COR-L47 (cell line): ENCODE measurements around the gene C16orf74.

Experiments used
- DNase-seq: peaks from one replicate; lab custom pipeline; 2025; lab: John Stamatoyannopoulos, UW

C16orf74 gene

GRCh38 chr16:85695196-85696128, 55.4 kb downstream of the C16orf74 start:
- no peak for DNase-seq

- peak; percentile 30 for DNase-seq
Observed at GRCh38 chr16:85690469-85691064, 60.3 kb downstream of the C16orf74 start.

- no peak for DNase-seq
Observed at GRCh38 chr16:85689950-85690320, 61.0 kb downstream of the C16orf74 start.

- DNase-seq = peak; percentile 79
Observed at GRCh38 chr16:85689285-85689949, 61.5 kb downstream of the C16orf74 start.

GRCh38 chr16:85688586-85689284, 62.2 kb downstream of the C16orf74 start, which contains the start of gene GINS2:
Gene GINS2, minus strand, starts transcription at chr16:85688954. Its CDS starts 56 bp downstream, at chr16:85688898.
- DNase-seq = peak; percentile 93

- peak; percentile 13 for DNase-seq
Observed at GRCh38 chr16:85687651-85688471, 63.0 kb downstream of the C16orf74 start.

GRCh38 chr16:85686912-85687591, 63.8 kb downstream of the C16orf74 start:
- peak; percentile 26 for DNase-seq

- DNase-seq = no peak
Observed at GRCh38 chr16:85685251-85685650, 65.6 kb downstream of the C16orf74 start.

GRCh38 chr16:85683363-85683762, 67.5 kb downstream of the C16orf74 start:
- DNase-seq = peak; percentile 62

- no peak for DNase-seq
Observed at GRCh38 chr16:85682516-85682915, 68.4 kb downstream of the C16orf74 start.

GRCh38 chr16:85681255-85681654, 69.6 kb downstream of the C16orf74 start:
- no peak for DNase-seq

GRCh38 chr16:85680352-85680944, 70.4 kb downstream of the C16orf74 start:
- DNase-seq = no peak

GRCh38 chr16:85679870-85680269, 71.0 kb downstream of the C16orf74 start:
- DNase-seq = no peak

- no peak for DNase-seq
Observed at GRCh38 chr16:85678821-85679220, 72.1 kb downstream of the C16orf74 start.

- no peak for DNase-seq
Observed at GRCh38 chr16:85678016-85678415, 72.9 kb downstream of the C16orf74 start.

- no peak for DNase-seq
Observed at GRCh38 chr16:85677383-85677967, 73.4 kb downstream of the C16orf74 start.

GRCh38 chr16:85676466-85676865, 74.4 kb downstream of the C16orf74 start:
- DNase-seq = no peak

- peak; percentile 9 for DNase-seq
Observed at GRCh38 chr16:85675251-85675874, 75.5 kb downstream of the C16orf74 start.

GRCh38 chr16:85674828-85675227, 76.1 kb downstream of the C16orf74 start:
- DNase-seq = no peak
